Mesodermal cell (in vitro differentiated cells): Measurements from ENCODE around the gene PAFAH1B2.
"Not testable (repeated sequence)": the region's sequence is repeated elsewhere in the genome, so short reads cannot be mapped to it uniquely, and the experiment has no call there.

Experiments
- H3K27ac ChIP-seq: 2 replicates; pipeline ENCODE4 v1.7.0; 2013; ENCODE audit warnings: mild to moderate bottlenecking, low read depth, low read length, moderate library complexity; ENCODE audit not compliant: severe bottlenecking
- H3K36me3 ChIP-seq: 2 replicates; pipeline ENCODE4 v1.7.1; 2013; ENCODE audit warnings: mild to moderate bottlenecking, low read length, moderate library complexity; ENCODE audit not compliant: control insufficient read depth, insufficient read depth
- H3K4me1 ChIP-seq: one replicate; pipeline ENCODE4 v1.7.1; 2013; ENCODE audit warnings: mild to moderate bottlenecking, low read length; ENCODE audit not compliant: insufficient read depth, control insufficient read depth, poor library complexity, severe bottlenecking
- H3K4me3 ChIP-seq: 2 replicates; pipeline ENCODE4 v1.7.0; 2013; ENCODE audit warnings: low read length, control low read depth, mild to moderate bottlenecking; ENCODE audit not compliant: insufficient read depth, poor library complexity, severe bottlenecking; ENCODE audit errors: extremely low read depth
- H3K9me3 ChIP-seq: 2 replicates; pipeline ENCODE4 v1.7.1; 2013; ENCODE audit warnings: mild to moderate bottlenecking, low read length, moderate library complexity; ENCODE audit not compliant: control insufficient read depth
- WGBS, 2 experiments: methylation state at CpG; one replicate each; pipeline ENCODE4 v1.1.5; 2013; ENCODE audit warnings: missing lambda C conversion rate in 2 of 2; ENCODE audit not compliant: insufficient coverage in 2 of 2; 5-methylcytosine and 5-hydroxymethylcytosine counted together

Gene PAFAH1B2

DNA sequence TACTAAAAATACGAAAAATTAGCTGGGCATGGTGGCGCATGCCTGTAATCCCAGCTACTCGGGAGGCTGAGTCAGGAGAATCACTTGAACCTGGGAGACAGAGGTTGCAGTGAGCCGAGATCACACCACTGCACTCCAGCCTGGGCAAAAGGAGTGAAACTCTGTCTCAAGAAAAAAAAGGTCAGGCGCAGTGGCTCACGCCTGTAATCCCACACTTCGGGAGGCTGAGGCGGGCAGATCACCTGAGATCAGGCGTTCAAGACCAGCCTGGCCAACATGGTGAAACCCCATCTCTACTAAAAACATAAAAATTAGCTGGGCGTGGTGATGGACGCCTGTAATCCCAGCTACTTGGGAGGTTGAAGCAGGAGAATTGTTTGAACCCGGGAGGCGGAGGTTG, 39.1 kb downstream of the PAFAH1B2 start:
- Histone ChIP-seq H3K4me1 (peaks cover 13% of the 10 kb centered on the region), H3K36me3 (peaks cover 35% of the 10 kb centered on the region)
- H3K9me3 ChIP-seq, H3K4me3 ChIP-seq, H3K27ac ChIP-seq: not testable (repeated sequence)
- WGBS, 2 experiments: 90 to 94% methylated on average over 11 to 12 of the region's 13 CpGs

DNA sequence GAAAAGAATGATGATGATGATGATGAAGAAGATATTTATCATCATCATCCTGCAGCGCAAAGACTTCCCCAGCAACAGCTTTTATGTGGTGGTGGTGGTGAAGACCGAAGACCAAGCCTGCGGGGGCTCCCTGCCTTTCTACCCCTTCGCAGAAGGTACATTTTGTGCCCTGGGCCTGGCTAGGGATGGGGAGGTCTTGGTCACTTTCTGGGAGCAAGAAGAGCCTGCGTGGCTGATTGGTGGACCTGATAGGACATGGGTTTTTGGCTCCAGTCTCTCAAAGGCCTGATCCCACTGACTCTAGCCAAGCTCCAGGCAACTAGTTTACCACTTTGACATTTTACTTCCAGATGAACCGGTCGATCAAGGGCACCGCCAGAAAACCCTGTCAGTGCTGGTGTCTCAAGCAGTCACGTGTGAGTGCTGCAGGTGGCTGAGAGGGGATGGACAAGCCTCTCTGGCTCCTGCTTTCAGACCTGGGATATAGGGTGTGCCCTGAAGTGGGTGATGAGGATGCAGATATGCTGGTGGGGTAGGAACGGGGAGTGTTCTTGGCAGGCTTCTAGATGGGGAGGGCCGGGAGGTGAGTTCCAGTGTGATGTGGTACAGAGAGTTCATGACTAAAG, 39.8 kb downstream of the PAFAH1B2 start:
- 93 to 100% methylated on average over 5 to 7 of the region's 11 CpGs for WGBS, 2 experiments
- Histone ChIP-seq H3K9me3 (no peaks in the 10 kb centered on the region), H3K27ac (no peak overlapping the region), H3K4me1 (peaks cover 11% of the 10 kb centered on the region), H3K36me3 (peaks cover 42% of the 10 kb centered on the region), H3K4me3 (no peak overlapping the region)

GRCh38 chr11:117185736-117186430, 41.8 kb downstream of the PAFAH1B2 start:
- Histone ChIP-seq H3K27ac (no peak overlapping the region), H3K4me1 (no peaks in the 10 kb centered on the region)

GRCh38 chr11:117186431-117186761, 42.3 kb downstream of the PAFAH1B2 start:
- no peaks in the 10 kb centered on the region for H3K9me3 ChIP-seq
- peaks cover 64% of the 10 kb centered on the region for H3K36me3 ChIP-seq
- WGBS, 2 experiments: 97 to 100% methylated on average over 2 to 3 of the region's 4 CpGs
- no peak overlapping the region for H3K4me3 ChIP-seq
- H3K4me1 ChIP-seq: no peaks in the 10 kb centered on the region
- no peak overlapping the region for H3K27ac ChIP-seq

More at GRCh38 chr11:117185736-117186430, 41.8 kb downstream of the PAFAH1B2 start:
- peaks cover 60% of the 10 kb centered on the region for H3K36me3 ChIP-seq
- no peak overlapping the region for H3K4me3 ChIP-seq
- WGBS, 2 experiments: 93 to 94% methylated on average over 2 to 3 of the region's 5 CpGs
- no peaks in the 10 kb centered on the region for H3K9me3 ChIP-seq

DNA sequence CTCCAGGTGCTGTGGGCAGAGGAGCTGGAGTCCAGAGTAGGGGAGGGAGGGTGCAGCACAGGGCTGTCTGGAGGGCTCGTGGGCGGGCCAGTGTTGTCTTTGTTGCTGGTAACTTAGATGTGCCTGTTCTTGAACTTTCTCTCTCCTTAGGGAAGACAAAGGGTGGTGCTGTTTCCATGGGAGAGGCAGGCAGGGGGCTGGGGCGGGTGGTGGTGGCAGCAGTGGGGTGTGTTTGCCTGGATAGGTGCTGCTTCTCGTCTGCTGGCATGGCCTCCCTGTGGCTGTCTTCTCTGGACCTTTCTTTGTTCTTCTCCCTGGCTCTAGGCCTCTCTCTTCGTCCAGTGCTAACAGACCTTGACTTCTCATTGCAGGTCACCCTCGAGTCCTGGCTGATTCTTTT, 42.9 kb downstream of the PAFAH1B2 start:
- no peak overlapping the region for H3K27ac ChIP-seq
- H3K9me3 ChIP-seq: no peaks in the 10 kb centered on the region
- H3K36me3 ChIP-seq: peaks cover 63% of the 10 kb centered on the region
- 87 to 94% methylated on average over 4 to 6 of the region's 6 CpGs for WGBS, 2 experiments
- no peak overlapping the region for H3K4me3 ChIP-seq
- H3K4me1 ChIP-seq: no peaks in the 10 kb centered on the region

- 97 to 98% methylated on average over 9 to 11 of the region's 13 CpGs for WGBS, 2 experiments
- no peak overlapping the region for H3K4me3 ChIP-seq
- no peaks in the 10 kb centered on the region for H3K4me1 ChIP-seq
- no peak overlapping the region for H3K27ac ChIP-seq
- H3K36me3 ChIP-seq: peaks cover 60% of the 10 kb centered on the region
- H3K9me3 ChIP-seq: no peaks in the 10 kb centered on the region
These were observed 43.3 kb downstream of the PAFAH1B2 start for GRCh38 chr11:117187428-117187798.

DNA sequence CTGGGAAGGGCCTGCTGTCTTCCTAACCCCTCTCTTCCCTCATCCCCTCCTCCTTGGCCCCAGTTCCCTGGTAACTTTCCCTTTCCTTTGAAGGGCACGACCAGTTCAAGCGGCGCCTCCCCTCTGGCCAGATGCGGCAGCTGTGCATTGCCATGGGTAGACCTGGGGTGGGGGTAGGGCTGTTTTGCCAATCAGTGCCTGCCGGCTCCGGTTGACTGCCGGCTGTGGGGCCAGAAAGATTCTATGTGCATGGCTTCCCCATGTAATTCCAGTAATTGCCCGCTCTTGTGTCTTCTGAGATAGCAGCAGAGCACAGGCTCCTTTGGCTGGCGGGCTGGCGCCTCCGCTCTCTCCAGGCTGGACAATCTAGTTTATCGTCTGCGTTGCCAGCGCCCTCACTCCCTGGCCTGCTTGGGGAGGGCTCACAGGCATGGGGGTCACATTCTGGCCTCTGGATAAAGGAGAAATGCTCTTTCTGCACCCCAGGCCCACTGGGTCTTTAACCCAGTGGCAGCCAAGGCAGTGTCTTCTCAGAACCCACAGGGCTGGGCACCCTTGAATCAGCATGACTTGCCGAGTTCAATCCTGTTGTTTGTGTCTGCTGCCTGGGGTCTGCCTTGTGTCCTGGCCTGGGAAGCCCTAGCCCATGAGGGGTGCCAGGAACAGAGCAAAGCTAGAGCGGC, 43.9 kb downstream of the PAFAH1B2 start:
- 95 to 96% methylated on average over 14 to 15 of the region's 16 CpGs for WGBS, 2 experiments
- Histone ChIP-seq H3K9me3 (no peaks in the 10 kb centered on the region), H3K36me3 (peaks cover 60% of the 10 kb centered on the region), H3K27ac (no peak overlapping the region), H3K4me3 (no peak overlapping the region), H3K4me1 (no peaks in the 10 kb centered on the region)

- Histone ChIP-seq H3K9me3 (no peaks in the 10 kb centered on the region), H3K36me3 (peaks cover 67% of the 10 kb centered on the region), H3K27ac (no peak overlapping the region), H3K4me1 (no peaks in the 10 kb centered on the region), H3K4me3 (no peak overlapping the region)
- WGBS, 2 experiments: 88 to 90% methylated on average over 16 to 19 of the region's 20 CpGs
These were observed 44.6 kb downstream of the PAFAH1B2 start for GRCh38 chr11:117188620-117189081.

- H3K9me3 ChIP-seq: no peaks in the 10 kb centered on the region
- 96 to 98% methylated on average over 16 to 18 of the region's 22 CpGs for WGBS, 2 experiments
- no peak overlapping the region for H3K4me3 ChIP-seq
- no peak overlapping the region for H3K27ac ChIP-seq
- H3K36me3 ChIP-seq: peaks cover 65% of the 10 kb centered on the region
- H3K4me1 ChIP-seq: no peaks in the 10 kb centered on the region
These were observed 45.3 kb downstream of the PAFAH1B2 start for GRCh38 chr11:117189191-117189940.

DNA sequence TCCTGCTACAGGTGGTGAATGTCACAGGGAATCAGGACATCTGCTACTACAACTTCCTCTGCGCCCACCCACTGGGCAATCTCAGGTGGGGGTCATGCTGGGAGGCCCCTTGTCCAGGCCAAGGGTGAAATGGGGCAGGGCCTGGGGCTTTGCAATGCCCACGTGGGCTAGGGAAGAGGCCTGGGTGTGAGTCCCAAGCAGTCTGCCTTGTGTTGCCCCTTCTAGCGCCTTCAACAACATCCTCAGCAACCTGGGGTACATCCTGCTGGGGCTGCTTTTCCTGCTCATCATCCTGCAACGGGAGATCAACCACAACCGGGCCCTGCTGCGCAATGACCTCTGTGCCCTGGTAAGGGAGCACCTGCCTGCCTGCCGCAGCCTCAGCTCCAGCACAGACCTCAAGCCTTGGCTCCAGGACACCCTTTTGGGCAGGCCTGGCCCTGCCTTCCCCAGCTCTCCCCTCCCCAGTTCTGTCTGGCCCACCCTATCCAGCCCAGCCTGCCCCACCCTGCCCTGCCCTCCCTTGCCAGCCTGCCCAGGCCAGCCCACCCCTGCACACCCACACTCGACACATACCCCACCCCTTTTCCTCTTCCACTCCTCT, 46.0 kb downstream of the PAFAH1B2 start:
- no peak overlapping the region for H3K4me3 ChIP-seq
- WGBS, 2 experiments: 95 to 96% methylated on average over 6 to 8 of the region's 8 CpGs
- H3K9me3 ChIP-seq: no peaks in the 10 kb centered on the region
- no peaks in the 10 kb centered on the region for H3K4me1 ChIP-seq
- H3K27ac ChIP-seq: no peak overlapping the region
- peaks cover 64% of the 10 kb centered on the region for H3K36me3 ChIP-seq
